Measurements from ENCODE around the gene GMPPA. TPM values are rescaled to one million over a fixed set of nuclear protein-coding genes. Genes with fewer than 3 reads are reported as not detected.

GMPPA gene
- total RNA-seq, 4 donors from 2014 or later: 11.3 to 26.4 (median 14.2) TPM

GRCh38 chr2:219499058-219499307 is 292 bp downstream of the GMPPA start:
- TF ChIP-seq EP300 (IDR thresholded peaks at IDR 0.05) (no peak), POLR2AphosphoS5 (IDR thresholded peaks at IDR 0.05) (no peak), POLR2A (IDR thresholded peaks at IDR 0.05) (no peak)
- TF ChIP-seq, protein P1, sequence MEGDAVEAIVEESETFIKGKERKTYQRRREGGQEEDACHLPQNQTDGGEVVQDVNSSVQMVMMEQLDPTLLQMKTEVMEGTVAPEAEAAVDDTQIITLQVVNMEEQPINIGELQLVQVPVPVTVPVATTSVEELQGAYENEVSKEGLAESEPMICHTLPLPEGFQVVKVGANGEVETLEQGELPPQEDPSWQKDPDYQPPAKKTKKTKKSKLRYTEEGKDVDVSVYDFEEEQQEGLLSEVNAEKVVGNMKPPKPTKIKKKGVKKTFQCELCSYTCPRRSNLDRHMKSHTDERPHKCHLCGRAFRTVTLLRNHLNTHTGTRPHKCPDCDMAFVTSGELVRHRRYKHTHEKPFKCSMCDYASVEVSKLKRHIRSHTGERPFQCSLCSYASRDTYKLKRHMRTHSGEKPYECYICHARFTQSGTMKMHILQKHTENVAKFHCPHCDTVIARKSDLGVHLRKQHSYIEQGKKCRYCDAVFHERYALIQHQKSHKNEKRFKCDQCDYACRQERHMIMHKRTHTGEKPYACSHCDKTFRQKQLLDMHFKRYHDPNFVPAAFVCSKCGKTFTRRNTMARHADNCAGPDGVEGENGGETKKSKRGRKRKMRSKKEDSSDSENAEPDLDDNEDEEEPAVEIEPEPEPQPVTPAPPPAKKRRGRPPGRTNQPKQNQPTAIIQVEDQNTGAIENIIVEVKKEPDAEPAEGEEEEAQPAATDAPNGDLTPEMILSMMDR (IDR thresholded peaks at IDR 0.05): no peak
- peaks cover 10% of the 10 kb centered on the region for H3K27me3 ChIP-seq
- peak overlapping the region; percentile 86 to 99 (median 98) for H3K27ac ChIP-seq
- H3K9me3 ChIP-seq: no peaks in the 10 kb centered on the region
- peaks cover 0 to 64% (median 23%) of the 10 kb centered on the region in 3 donors for H3K4me1 ChIP-seq
- 0% methylated on average over 3 of the region's 3 CpGs; no CpG with 5 or more reads in 1 of the 2 donors for WGBS, 2 donors (ENCODE audit: low coverage in 1 of 2)
- H3K4me3 ChIP-seq: peak overlapping the region; percentile 59 to 69
- no peak for ATAC-seq
- H3K36me3 ChIP-seq: peaks cover 0 to 27% of the 10 kb centered on the region in 2 donors

- peak overlapping the region in 1 of 2 donors; percentile 69 for H3K4me3 ChIP-seq
- no peak overlapping the region for H3K27ac ChIP-seq
- 31 to 57% methylated on average over 1 of the region's 1 CpG for WGBS, 2 donors (ENCODE audit: low coverage in 1 of 2)
- no peak for ATAC-seq
- no peaks in the 10 kb centered on the region for H3K9me3 ChIP-seq
- H3K27me3 ChIP-seq: peaks cover 10% of the 10 kb centered on the region
- TF ChIP-seq EP300 (IDR thresholded peaks at IDR 0.05): no peak
- TF ChIP-seq POLR2AphosphoS5 (IDR thresholded peaks at IDR 0.05): no peak
- TF ChIP-seq, protein P1 (IDR thresholded peaks at IDR 0.05): no peak
- no peak for TF ChIP-seq POLR2A (IDR thresholded peaks at IDR 0.05)
- peaks cover 0 to 32% of the 10 kb centered on the region in 2 donors for H3K36me3 ChIP-seq
- H3K4me1 ChIP-seq: peaks cover 0 to 58% (median 23%) of the 10 kb centered on the region in 3 donors
Measured at GRCh38 chr2:219499555-219499954, 864 bp downstream of the GMPPA start.

DNA sequence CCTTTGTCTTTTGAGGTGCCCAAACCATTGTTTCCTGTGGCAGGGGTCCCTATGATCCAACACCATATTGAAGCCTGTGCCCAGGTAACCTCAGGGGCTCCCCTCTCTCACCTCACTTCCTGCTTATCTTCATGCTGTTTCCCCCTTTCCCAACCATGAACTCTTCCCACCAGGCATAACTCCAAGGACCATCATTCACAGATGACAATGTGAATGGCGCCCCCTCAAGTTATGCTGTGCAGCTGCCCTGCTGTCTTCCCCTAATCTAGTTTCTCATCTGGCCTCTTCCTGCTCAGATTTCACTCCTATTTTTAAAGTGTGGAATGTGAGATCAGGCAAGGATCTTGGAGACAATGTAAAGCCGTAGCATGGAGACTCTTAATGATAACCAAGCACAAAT is 1.4 kb downstream of the GMPPA start:
- Histone ChIP-seq H3K27me3 (peaks cover 10% of the 10 kb centered on the region), H3K27ac (no peak overlapping the region), H3K4me3 (no peak overlapping the region), H3K9me3 (no peaks in the 10 kb centered on the region), H3K4me1 (peaks cover 0 to 52% (median 23%) of the 10 kb centered on the region in 3 donors), H3K36me3 (peaks cover 0 to 38% of the 10 kb centered on the region in 2 donors)
- WGBS, 2 donors (ENCODE audit: low coverage in 1 of 2): 67 to 82% methylated on average over 1 to 2 of the region's 2 CpGs
- no peak for ATAC-seq
- TF ChIP-seq, protein P1 (IDR thresholded peaks at IDR 0.05): no peak
- no peak for TF ChIP-seq POLR2AphosphoS5 (IDR thresholded peaks at IDR 0.05)
- no peak for TF ChIP-seq EP300 (IDR thresholded peaks at IDR 0.05)
- no peak for TF ChIP-seq POLR2A (IDR thresholded peaks at IDR 0.05)

- Histone ChIP-seq H3K27ac (no peak overlapping the region), H3K36me3 (peaks cover 0 to 55% of the 10 kb centered on the region in 2 donors), H3K4me3 (no peak overlapping the region), H3K4me1 (peaks cover 0 to 35% (median 12%) of the 10 kb centered on the region in 3 donors), H3K27me3 (peaks cover 4% of the 10 kb centered on the region), H3K9me3 (no peaks in the 10 kb centered on the region)
- WGBS, 2 donors (ENCODE audit: low coverage in 1 of 2): no CpG with 5 or more reads among the region's 14 CpGs
- ATAC-seq: no peak
- no peak for TF ChIP-seq POLR2AphosphoS5 (IDR thresholded peaks at IDR 0.05)
- no peak for TF ChIP-seq EP300 (IDR thresholded peaks at IDR 0.05)
- no peak for TF ChIP-seq POLR2A (IDR thresholded peaks at IDR 0.05)
- TF ChIP-seq, protein P1 (IDR thresholded peaks at IDR 0.05): no peak
Measured at GRCh38 chr2:219501849-219502248, 3.2 kb downstream of the GMPPA start.

DNA sequence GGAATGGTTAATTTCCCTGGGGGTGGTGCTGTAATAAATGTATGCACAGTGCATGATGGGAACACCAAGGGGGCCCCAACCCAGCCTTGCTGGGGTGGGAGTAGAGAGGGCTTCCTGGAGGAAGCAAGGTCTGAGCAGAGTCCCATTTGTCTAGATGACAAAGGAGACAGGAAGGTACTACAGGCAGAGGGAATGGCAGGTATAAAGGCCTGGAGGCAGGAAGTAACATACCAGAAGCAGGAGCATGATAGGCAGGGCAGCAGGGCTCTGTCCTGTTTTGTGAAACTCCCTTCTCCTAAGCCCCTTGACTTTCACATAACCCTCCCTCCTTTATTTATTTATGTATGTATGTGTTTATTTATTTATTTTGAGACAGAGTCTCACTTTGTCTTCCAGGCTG is 3.9 kb downstream of the GMPPA start:
- no peak for TF ChIP-seq EP300 (IDR thresholded peaks at IDR 0.05)

More for the DNA sequence above, 3.9 kb downstream of the GMPPA start:
- Histone ChIP-seq H3K4me1 (peaks cover 0 to 27% (median 7%) of the 10 kb centered on the region in 3 donors), H3K36me3 (peaks cover 0 to 63% of the 10 kb centered on the region in 2 donors), H3K27me3 (no peaks in the 10 kb centered on the region), H3K4me3 (no peak overlapping the region), H3K9me3 (no peaks in the 10 kb centered on the region), H3K27ac (no peak overlapping the region)
- no peak for ATAC-seq
